HEK293 (cell line): Measurements from ENCODE around the gene PMAIP1.
A peak's percentile ranks its signal among the peaks of the same experiment; 100 is the strongest.

Experiments
- CTCF ChIA-PET: fragments of 350-600 bp; formaldehyde crosslinking; extraction: SDS; loops from one replicate; lab custom pipeline; 2021; ENCODE audit warnings: antibody characterized with exemption; lab: Yijun Ruan, JAX
- POLR2A ChIA-PET: fragments of 300-600 bp; formaldehyde crosslinking; extraction: SDS; loops from one replicate; lab custom pipeline; 2020; ENCODE audit warnings: antibody characterized with exemption, inconsistent platforms; lab: Yijun Ruan, JAX
- H3K27ac ChIP-seq: fragments of 200-500 bp; sonication (Bioruptor generic); 2 replicates; pipeline ENCODE4 v1.5.1; 2014; ENCODE audit warnings: low read depth, low read length, control low read depth, inconsistent platforms; ENCODE audit errors: extremely low read depth
- H3K36me3 ChIP-seq, 2 experiments: fragments of 200-500 bp in 1 of 2; sonication (Bioruptor generic) in 1 of 2; 1 replicate in 1 of 2; 2 replicates in 1 of 2; pipeline ENCODE4 v1.5.1; 2014 to 2017; ENCODE audit warnings: inconsistent platforms in 2 of 2, low read length in 2 of 2; ENCODE audit not compliant: control insufficient read depth in 2 of 2, insufficient read depth in 1 of 2
- H3K4me1 ChIP-seq: fragments of 200-500 bp; sonication (Bioruptor generic); 2 replicates; pipeline ENCODE4 v1.5.1; 2014; ENCODE audit warnings: mild to moderate bottlenecking, low read length, inconsistent platforms; ENCODE audit not compliant: control insufficient read depth, insufficient read depth
- H3K4me3 ChIP-seq: 2 replicates; pipeline ENCODE4 v1.5.1; 2011; ENCODE audit warnings: low read depth, mild to moderate bottlenecking, control low read depth, low read length, moderate library complexity
- H3K9me3 ChIP-seq: fragments of 200-500 bp; sonication (Bioruptor generic); 2 replicates; pipeline ENCODE4 v1.5.1; 2014; ENCODE audit warnings: low read depth, low read length, inconsistent platforms; ENCODE audit not compliant: control insufficient read depth, insufficient read depth
- BCL11B ChIP-seq: fragments of 450-650 bp; formaldehyde crosslinking; IDR thresholded peaks from 2 replicates; pipeline ENCODE4 v1.5.1; 2016; ENCODE audit warnings: low read depth, missing biosample characterization, missing genetic modification characterization
- GLIS1 ChIP-seq: fragments of 450-650 bp; formaldehyde crosslinking; IDR thresholded peaks from 2 replicates; pipeline ENCODE4 v1.5.1; 2016; ENCODE audit warnings: missing biosample characterization, missing genetic modification characterization
- HIC1 ChIP-seq: fragments of 450-650 bp; formaldehyde crosslinking; IDR thresholded peaks from 2 replicates; pipeline ENCODE4 v1.5.1; 2016; ENCODE audit warnings: missing biosample characterization, missing genetic modification characterization
- OVOL3 ChIP-seq: fragments of 450-650 bp; formaldehyde crosslinking; IDR thresholded peaks from 2 replicates; pipeline ENCODE4 v1.5.1; 2016; ENCODE audit warnings: missing biosample characterization, missing genetic modification characterization
- PRDM1 ChIP-seq: fragments of 450-650 bp; formaldehyde crosslinking; IDR thresholded peaks from 2 replicates; pipeline ENCODE4; 2016; ENCODE audit warnings: missing biosample characterization, missing genetic modification characterization
- PRDM10 ChIP-seq: fragments of 450-650 bp; formaldehyde crosslinking; IDR thresholded peaks from 2 replicates; pipeline ENCODE4 v1.5.1; 2016; ENCODE audit warnings: missing biosample characterization, missing genetic modification characterization
- TCF7L2 ChIP-seq: IDR thresholded peaks from 2 replicates; pipeline ENCODE4 v1.6.1; 2011; ENCODE audit warnings: low read depth, mild to moderate bottlenecking, inconsistent platforms, low read length, moderate library complexity, borderline replicate concordance
- ZNF121 ChIP-seq: fragments of 450-650 bp; formaldehyde crosslinking; IDR thresholded peaks from 2 replicates; pipeline ENCODE4 v1.5.1; 2016; ENCODE audit warnings: missing biosample characterization, missing genetic modification characterization
- ZNF148 ChIP-seq: fragments of 450-650 bp; formaldehyde crosslinking; IDR thresholded peaks from 2 replicates; pipeline ENCODE4 v1.5.0; 2017; ENCODE audit warnings: missing biosample characterization, missing genetic modification characterization, borderline replicate concordance
- ZNF202 ChIP-seq: fragments of 450-650 bp; formaldehyde crosslinking; IDR thresholded peaks from 2 replicates; pipeline ENCODE4 v1.5.1; 2016; ENCODE audit warnings: missing biosample characterization, missing genetic modification characterization, borderline replicate concordance
- ZNF335 ChIP-seq: fragments of 450-650 bp; formaldehyde crosslinking; conservative IDR thresholded peaks from 2 replicates; pipeline ENCODE4 v1.5.1; 2016; ENCODE audit warnings: missing biosample characterization, missing genetic modification characterization
- ZNF404 ChIP-seq: fragments of 450-650 bp; formaldehyde crosslinking; IDR thresholded peaks from 2 replicates; pipeline ENCODE4 v1.5.1; 2017; ENCODE audit warnings: missing biosample characterization, missing genetic modification characterization
- ZNF449 ChIP-seq: fragments of 450-650 bp; formaldehyde crosslinking; IDR thresholded peaks from 2 replicates; pipeline ENCODE4 v1.5.1; 2017; ENCODE audit warnings: missing biosample characterization, mild to moderate bottlenecking, missing genetic modification characterization, moderate library complexity
- ZNF48 ChIP-seq: fragments of 450-650 bp; formaldehyde crosslinking; IDR thresholded peaks from 2 replicates; pipeline ENCODE4 v1.5.1; 2016; ENCODE audit warnings: missing biosample characterization, missing genetic modification characterization
- ZNF549 ChIP-seq: fragments of 450-650 bp; IDR thresholded peaks from 2 replicates; pipeline ENCODE4 v1.5.1; 2018; ENCODE audit warnings: missing biosample characterization, missing genetic modification characterization, mild to moderate bottlenecking, inconsistent platforms, moderate library complexity
- ZNF555 ChIP-seq: fragments of 450-650 bp; formaldehyde crosslinking; conservative IDR thresholded peaks from 2 replicates; pipeline ENCODE4 v1.5.1; 2017; ENCODE audit warnings: missing biosample characterization, mild to moderate bottlenecking, missing genetic modification characterization, inconsistent platforms
- ZNF76 ChIP-seq: fragments of 450-650 bp; formaldehyde crosslinking; IDR thresholded peaks from 2 replicates; pipeline ENCODE4; 2016; ENCODE audit warnings: low read depth, missing biosample characterization, missing genetic modification characterization, borderline replicate concordance
- ZSCAN30 ChIP-seq: fragments of 450-650 bp; IDR thresholded peaks from 2 replicates; pipeline ENCODE4 v1.5.1; 2018; ENCODE audit warnings: missing biosample characterization, mild to moderate bottlenecking, missing genetic modification characterization, moderate library complexity

The PMAIP1 gene

GRCh38 chr18:59881728-59882656 is 17.8 kb upstream of the PMAIP1 start (continued):
- TF ChIP-seq PRDM1: 0 out of 2 replicates have a peak, but pooled peaks have one; percentile 4
- no peak for TF ChIP-seq ZNF148 (tag by site-specific recombination)
- peak; percentile 54; the same call in 1 of the 2 replicates for TF ChIP-seq ZNF335
- TF ChIP-seq ZNF76 (tag by site-specific recombination): no peak
- TF ChIP-seq ZNF121 (tag by site-specific recombination): peak; percentile 14; the same call in 1 of the 2 replicates

GRCh38 chr18:59884351-59884750 is 15.4 kb upstream of the PMAIP1 start:
- TF ChIP-seq ZNF555 (tag by site-specific recombination) (no peak), OVOL3 (tag by site-specific recombination) (no peak), HIC1 (tag by site-specific recombination) (no peak), ZNF449 (tag by site-specific recombination) (peak; percentile 72), BCL11B (tag by site-specific recombination) (no peak), TCF7L2 (no peak)
- H3K27ac ChIP-seq: no peak overlapping the region
- ChIA-PET POLR2A (interaction anchor here (5.0 kb wide), 1 partner anchor 15 kb away, joined by 69 read pairs; the partner anchor contains the start of gene PMAIP1), CTCF (interaction anchor here (0.6 to 0.8 kb wide), 2 partner anchors 21 to 47 kb away, joined by 3 read pairs; no protein-coding TSS in a partner anchor)
- H3K36me3 ChIP-seq: no peaks in the 10 kb centered on the region
- H3K4me1 ChIP-seq: peaks cover 16% of the 10 kb centered on the region
- no peaks in the 10 kb centered on the region for H3K9me3 ChIP-seq
- no peak overlapping the region for H3K4me3 ChIP-seq

GRCh38 chr18:59885579-59886163 is 14.1 kb upstream of the PMAIP1 start:
- H3K36me3 ChIP-seq: no peaks in the 10 kb centered on the region
- CTCF ChIA-PET: interaction anchor here (0.8 kb wide), 1 partner anchor 498 kb away, joined by 5 read pairs; no protein-coding TSS in a partner anchor
- TF ChIP-seq ZSCAN30 (tag by site-specific recombination) (no peak), ZNF549 (tag by site-specific recombination) (no peak), ZNF404 (tag by site-specific recombination) (no peak), GLIS1 (no peak), OVOL3 (tag by site-specific recombination) (no peak), ZNF202 (tag by site-specific recombination) (no peak), PRDM10 (tag by site-specific recombination) (peak; percentile 82), ZNF48 (tag by site-specific recombination) (no peak)
- TF ChIP-seq, all 188 proteins: peak for 1
- Histone ChIP-seq H3K9me3 (no peaks in the 10 kb centered on the region), H3K4me1 (peaks cover 16% of the 10 kb centered on the region), H3K4me3 (no peak overlapping the region), H3K27ac (no peak overlapping the region)
- POLR2A ChIA-PET: interaction anchor here (5.0 kb wide), 1 partner anchor 14 kb away, joined by 69 read pairs; the partner anchor contains the start of gene PMAIP1
